Fibroblast of pulmonary artery (primary cell): ENCODE measurements around the gene RRAD.

Source experiments
- DNase-seq: peaks from one replicate; pipeline ENCODE4 v3.0.0-alpha.2; 2010; ENCODE audit warnings: low read depth
- H3K4me3 ChIP-seq: replicated peaks from 2 replicates; pipeline ENCODE4 v1.5.1; 2011; ENCODE audit warnings: low read depth, mild to moderate bottlenecking, control low read depth, low read length, moderate library complexity
- TF ChIP-seq, protein P1 (sequence below): IDR thresholded peaks from 2 replicates; pipeline ENCODE4 v1.5.1; 2011; ENCODE audit warnings: mild to moderate bottlenecking, control low read depth, low read length, inconsistent platforms; ENCODE audit errors: missing control alignments

Gene RRAD

DNA sequence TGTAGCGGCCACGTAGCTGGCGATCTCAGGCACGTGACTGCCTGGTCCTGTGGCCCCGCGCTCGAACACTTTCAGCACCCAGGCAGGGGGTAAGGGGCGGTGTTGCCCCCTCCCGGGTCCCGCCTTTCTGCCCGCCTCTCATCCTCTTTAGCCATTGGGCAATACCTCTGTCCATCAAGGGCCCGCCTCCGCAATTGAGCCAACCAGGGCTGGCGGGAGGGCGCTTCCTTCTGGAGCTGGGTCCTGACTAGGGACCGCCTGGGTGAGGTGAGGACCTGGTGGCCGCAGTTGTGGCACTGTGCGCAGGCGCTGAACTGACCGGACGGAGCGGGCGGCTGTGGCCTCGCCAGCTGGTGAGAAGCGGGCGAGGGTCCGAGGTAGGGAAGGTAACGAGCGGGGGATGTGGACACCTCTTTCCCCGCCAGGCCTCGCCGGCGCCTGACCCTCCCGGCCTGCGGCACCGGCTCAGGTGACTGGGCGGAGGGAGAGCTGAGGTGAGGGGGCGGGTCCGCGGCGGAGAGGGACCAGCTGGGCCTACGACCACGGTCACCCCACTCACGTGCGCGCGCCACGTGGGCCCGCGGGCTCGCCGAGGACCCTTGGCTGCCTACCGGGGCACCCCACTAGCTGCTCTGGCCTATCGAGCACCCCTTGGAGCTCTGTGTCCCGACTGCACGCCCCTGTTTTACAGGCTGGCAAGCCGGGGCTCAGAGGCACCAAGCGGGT is 44.9 kb downstream of the RRAD start, which contains the start of gene PDP2:
Gene PDP2, plus strand, starts transcription at position 228 of the 726 bp plus-strand sequence. CDS start 3,770 bp downstream, outside the sequence.
- TF ChIP-seq, protein P1, sequence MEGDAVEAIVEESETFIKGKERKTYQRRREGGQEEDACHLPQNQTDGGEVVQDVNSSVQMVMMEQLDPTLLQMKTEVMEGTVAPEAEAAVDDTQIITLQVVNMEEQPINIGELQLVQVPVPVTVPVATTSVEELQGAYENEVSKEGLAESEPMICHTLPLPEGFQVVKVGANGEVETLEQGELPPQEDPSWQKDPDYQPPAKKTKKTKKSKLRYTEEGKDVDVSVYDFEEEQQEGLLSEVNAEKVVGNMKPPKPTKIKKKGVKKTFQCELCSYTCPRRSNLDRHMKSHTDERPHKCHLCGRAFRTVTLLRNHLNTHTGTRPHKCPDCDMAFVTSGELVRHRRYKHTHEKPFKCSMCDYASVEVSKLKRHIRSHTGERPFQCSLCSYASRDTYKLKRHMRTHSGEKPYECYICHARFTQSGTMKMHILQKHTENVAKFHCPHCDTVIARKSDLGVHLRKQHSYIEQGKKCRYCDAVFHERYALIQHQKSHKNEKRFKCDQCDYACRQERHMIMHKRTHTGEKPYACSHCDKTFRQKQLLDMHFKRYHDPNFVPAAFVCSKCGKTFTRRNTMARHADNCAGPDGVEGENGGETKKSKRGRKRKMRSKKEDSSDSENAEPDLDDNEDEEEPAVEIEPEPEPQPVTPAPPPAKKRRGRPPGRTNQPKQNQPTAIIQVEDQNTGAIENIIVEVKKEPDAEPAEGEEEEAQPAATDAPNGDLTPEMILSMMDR, result no peak
- DNase-seq, result peak; percentile 94
- peak within 1 kb of the TSS; percentile 90 for H3K4me3 ChIP-seq

DNA sequence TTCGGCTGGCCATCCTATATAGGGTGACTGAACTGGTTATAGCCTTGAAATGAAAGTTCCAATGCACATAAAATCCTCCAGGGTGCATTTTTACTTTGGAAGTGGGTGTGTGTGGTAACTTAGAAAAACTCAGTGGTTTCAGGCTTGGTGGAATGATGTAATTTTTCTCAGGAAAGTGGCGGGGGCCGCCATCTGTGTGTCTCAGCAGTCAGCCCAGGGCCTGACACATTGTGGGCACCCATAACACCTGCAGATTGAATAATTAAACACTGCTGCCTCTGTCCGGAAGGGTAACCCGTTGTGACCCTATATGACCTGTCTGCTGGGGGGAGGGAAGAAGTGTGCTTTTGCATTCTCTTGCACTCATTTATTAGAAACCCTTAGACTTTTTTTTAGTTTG is 47.3 kb downstream of the RRAD start:
- no peak overlapping the region for H3K4me3 ChIP-seq
- DNase-seq, result no peak
- TF ChIP-seq, protein P1, result no peak

DNA sequence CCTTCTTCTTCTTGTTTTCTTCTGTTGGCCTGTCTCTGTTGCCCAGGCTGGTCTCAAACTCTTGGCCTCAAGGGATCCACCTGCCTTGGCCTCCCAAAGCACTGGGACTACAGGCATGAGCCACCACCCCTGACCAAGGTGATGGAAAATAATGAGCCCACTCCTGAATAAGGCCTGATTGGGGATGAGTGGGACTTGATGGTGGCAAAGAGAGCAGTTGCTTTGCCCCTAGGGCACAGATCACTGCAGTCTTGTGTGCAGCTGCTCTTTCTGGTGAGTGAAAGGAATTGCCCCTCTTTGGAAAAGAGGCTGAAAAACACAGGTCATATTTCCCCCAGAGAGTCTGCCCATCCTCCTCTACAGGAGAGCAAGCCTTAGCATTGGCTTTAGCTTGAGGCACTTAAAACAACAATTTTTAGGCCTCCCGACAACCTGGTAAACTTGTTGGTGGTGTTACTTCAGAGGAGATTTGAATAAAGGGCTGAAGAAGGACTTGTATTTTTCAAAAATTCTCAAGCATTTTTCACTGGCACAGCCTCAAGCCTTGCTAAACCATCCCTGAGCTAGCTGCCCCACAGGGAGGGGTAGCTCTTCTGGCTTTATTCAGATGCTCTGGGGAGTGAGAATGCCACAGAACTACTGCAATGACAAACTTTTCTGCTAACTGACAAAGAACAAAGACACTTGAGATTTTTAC is 51.1 kb downstream of the RRAD start:
- H3K4me3 ChIP-seq, result no peak overlapping the region
- DNase-seq, result peak; percentile 59
- TF ChIP-seq, protein P1, result no peak

DNA sequence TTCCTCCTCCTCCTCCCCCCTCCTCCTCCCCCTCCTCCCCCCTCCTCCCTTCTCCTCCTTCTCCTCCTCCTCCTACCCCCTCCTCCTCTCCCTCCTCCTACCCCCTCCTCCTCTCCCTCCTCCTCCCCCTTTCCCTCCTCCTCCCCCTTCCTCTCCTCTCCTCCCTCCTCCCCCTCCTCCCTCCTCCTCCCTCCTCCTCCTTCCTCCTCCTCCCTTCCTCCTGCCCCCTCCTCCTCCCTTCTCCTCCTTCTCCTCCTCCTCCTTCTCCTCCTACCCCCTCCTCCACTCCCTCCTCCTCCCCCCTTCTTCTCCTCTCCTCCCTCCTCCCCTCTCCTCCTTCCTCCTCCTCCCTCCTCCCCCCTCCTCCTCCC is 51.7 kb downstream of the RRAD start:
- TF ChIP-seq, protein P1, result no peak
- DNase-seq, result no peak

DNA sequence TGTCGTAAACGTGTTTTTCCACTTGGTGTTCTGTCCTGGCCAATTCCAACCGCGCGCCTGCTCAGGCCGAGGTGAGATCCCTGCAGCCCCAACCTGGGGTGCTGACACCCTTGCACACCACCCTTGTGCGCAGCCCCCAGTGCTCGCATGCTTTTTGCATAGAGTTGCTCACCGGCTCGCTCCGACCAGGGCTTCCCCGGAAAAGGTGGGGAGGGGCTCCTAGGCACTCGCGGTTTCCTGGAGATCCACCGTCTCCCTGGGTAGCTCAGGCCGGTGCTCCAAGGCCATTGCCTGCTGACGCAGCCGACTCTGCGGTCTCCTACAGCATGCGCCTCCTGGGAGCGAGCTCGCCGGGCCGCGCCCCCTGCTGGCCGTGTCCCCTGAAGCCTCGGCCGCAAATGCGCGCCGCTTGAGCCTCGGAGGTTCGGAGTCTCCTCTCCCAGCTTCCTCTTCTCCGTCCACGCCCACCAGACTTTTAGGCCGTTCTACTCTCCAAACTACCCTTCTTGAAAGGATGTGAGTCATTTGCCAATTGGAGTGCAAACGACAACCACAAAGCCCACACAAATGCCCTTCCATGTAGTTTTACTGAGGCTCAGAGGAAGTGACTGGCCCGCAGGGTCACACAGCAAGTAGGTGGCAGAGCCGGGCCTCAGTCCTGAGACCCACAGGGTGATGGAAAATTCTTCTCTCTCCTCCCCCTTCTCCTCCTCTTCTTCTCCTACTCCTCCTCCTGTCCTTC is 52.2 kb downstream of the RRAD start:
- TF ChIP-seq, protein P1, result peak; percentile 84
- peak; percentile 98 for DNase-seq
- peak overlapping the region; percentile 31 for H3K4me3 ChIP-seq

More for the DNA sequence above, 51.7 kb downstream of the RRAD start:
- no peak overlapping the region for H3K4me3 ChIP-seq

DNA sequence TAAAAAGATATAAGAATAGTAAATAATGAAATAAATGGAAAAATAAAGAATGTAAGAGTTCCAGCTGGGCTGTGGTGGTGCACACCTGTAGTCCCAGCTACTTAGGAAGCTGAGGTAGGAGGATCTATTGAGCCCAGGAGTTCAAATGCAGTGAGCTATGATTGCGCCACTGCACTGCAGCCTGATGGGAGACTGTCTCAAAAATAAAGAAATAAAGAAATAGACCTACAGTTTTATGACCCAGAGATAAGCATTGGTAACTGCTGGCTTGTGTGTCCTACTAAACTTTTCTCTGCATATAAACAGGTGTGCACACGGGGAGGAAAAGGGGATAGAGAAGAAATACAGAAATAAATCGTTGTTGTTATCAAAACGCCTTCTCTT is 52.8 kb downstream of the RRAD start:
- peak overlapping the region; percentile 31 for H3K4me3 ChIP-seq
- TF ChIP-seq, protein P1, result no peak
- no peak for DNase-seq
